GM23248 (cell line): Measurements from ENCODE around the gene WWOX.

Source experiments
- EZH2 ChIP-seq: fragments of 200-600 bp; sonication (generic); IDR thresholded peaks from 2 replicates; pipeline ENCODE4 v1.6.1; 2018; ENCODE audit warnings: antibody characterized with exemption, mild to moderate bottlenecking; ENCODE audit not compliant: insufficient read depth, poor library complexity, severe bottlenecking
- EZH2phosphoT487 ChIP-seq: fragments of 200-600 bp; sonication (generic); IDR thresholded peaks from 2 replicates; pipeline ENCODE4 v1.6.1; 2018; ENCODE audit warnings: antibody characterized with exemption, moderate library complexity, mild to moderate bottlenecking, low read depth; ENCODE audit not compliant: insufficient read depth

DNA sequence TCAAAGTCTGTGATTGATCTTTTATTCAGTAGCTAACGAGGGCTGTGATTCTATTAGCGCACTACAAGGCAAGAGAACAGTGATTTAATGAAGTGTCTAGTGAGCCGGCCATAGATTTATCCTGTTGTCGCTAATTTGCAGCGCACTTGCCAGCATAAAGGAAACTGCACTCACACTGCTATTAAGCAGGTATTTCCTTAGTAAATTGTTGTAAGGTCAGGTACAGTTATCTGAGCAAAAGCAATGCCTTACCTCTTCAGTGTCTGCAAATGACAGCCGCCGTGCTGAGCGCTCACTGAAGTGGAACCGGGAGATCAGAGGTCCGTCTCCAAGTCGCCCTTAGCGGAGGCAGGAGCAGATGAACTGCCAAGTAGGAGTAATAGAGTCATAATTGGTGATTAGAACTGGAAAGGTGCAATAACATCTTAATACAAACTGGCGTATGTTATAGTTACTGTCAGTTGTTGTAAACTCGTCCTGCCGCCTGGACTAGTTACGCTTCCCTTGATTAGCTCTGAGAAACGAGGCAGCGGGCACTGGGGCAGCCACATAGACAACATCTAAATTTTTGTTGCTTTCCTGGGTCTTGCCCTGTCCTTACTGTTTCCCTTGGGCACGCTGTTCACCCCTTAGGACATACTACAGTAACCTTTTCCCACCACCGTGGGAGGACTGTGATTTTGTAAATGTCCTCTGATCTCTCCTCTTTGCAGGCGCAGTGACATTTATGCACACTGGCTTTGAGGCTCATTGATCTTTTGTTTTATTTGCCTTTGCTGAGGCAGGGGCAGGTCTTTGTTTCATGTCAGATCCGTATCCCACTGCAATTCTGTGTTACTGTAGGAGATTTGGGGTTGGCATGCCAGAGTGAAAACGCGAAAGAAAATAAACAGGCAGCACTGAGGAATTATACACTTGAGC lies 363.1 kb downstream of the WWOX start:
- TF ChIP-seq EZH2, result no peak
- TF ChIP-seq EZH2phosphoT487, result no peak
